ENCODE measurements around the gene ABCC10. TPM values are rescaled to one million over a fixed set of nuclear protein-coding genes. Genes with fewer than 3 reads are reported as not detected.
"Not testable (repeated sequence)": the region's sequence is repeated elsewhere in the genome, so short reads cannot be mapped to it uniquely, and the experiment has no call there.

Gene ABCC10
- total RNA-seq, 4 donors from 2014 or later: 30.3 to 75.2 (median 48.2) TPM

DNA sequence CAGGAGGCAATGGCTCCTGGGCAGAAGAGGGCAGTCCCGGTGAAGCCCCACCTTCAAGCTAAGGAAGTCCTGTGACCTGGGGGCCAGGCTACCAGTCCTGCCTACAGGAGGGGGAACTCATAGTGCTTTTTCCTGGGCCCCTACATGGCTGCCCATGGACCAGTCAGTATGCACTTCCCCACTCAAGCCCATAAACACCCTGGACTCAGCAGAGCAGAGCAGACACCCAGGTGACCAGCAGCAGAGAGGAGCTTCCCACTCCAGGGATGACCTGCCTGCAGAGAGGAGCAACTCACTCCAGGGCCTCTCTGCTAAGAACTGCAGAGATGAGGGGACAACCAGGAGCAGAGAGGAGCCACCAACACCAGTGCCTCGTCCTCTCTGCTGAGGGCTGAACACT is 14.3 kb upstream of the ABCC10 start:
- DNase-seq: no peak
- H3K4me3 ChIP-seq: no peak overlapping the region
- H3K27me3 ChIP-seq: no peaks in the 10 kb centered on the region
- TF ChIP-seq, protein P1, sequence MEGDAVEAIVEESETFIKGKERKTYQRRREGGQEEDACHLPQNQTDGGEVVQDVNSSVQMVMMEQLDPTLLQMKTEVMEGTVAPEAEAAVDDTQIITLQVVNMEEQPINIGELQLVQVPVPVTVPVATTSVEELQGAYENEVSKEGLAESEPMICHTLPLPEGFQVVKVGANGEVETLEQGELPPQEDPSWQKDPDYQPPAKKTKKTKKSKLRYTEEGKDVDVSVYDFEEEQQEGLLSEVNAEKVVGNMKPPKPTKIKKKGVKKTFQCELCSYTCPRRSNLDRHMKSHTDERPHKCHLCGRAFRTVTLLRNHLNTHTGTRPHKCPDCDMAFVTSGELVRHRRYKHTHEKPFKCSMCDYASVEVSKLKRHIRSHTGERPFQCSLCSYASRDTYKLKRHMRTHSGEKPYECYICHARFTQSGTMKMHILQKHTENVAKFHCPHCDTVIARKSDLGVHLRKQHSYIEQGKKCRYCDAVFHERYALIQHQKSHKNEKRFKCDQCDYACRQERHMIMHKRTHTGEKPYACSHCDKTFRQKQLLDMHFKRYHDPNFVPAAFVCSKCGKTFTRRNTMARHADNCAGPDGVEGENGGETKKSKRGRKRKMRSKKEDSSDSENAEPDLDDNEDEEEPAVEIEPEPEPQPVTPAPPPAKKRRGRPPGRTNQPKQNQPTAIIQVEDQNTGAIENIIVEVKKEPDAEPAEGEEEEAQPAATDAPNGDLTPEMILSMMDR (IDR thresholded peaks at IDR 0.05): no peak
- no peak for TF ChIP-seq POLR2A (IDR thresholded peaks at IDR 0.05)
- H3K9me3 ChIP-seq: peaks cover 0 to 4% (median 0%) of the 10 kb centered on the region in 4 donors
- H3K27ac ChIP-seq: no peak overlapping the region
- H3K36me3 ChIP-seq: no peaks in the 10 kb centered on the region
- H3K4me1 ChIP-seq: no peaks in the 10 kb centered on the region

DNA sequence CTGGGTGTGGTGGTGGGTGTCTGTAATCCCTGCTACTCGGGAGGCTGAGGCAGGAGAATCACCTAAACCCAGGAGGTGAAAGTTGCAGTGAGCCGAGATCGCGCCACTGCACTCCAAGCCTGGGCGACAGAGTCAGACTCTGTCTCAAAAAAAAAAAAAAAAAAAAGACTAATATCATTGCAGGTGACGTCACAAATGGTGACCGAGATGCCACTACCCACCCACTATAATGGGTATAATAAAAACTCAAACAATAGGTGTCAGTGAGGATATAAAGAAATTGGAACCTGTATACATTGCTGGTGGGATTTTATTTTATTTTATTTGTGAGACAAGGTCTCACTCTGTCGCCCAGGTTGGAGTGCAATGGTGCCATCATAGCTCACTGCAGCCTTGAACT is 12.1 kb upstream of the ABCC10 start:
- H3K4me3 ChIP-seq, H3K4me1 ChIP-seq, DNase-seq, H3K9me3 ChIP-seq, H3K27ac ChIP-seq, H3K27me3 ChIP-seq, H3K36me3 ChIP-seq: not testable (repeated sequence)

DNA sequence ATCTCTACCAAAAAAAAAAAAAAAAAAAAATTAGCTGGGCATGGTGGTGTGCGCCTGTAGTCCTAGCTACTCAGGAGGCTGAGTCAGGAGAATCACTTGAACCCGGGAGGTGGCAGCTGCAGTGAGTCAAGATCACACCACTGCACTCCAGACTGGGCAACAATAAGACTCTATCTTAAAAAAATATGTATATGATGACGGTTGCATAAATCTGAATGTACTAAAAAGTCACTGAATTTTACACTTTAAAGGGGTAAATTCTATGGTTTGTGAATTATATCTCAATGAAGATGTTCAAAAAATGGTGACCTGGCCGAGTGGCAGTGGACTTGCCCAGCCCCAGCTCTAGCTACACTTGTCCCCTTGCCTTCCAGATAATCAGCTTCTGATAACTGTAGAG is 10.4 kb upstream of the ABCC10 start:
- TF ChIP-seq, protein P1 (IDR thresholded peaks at IDR 0.05): no peak

DNA sequence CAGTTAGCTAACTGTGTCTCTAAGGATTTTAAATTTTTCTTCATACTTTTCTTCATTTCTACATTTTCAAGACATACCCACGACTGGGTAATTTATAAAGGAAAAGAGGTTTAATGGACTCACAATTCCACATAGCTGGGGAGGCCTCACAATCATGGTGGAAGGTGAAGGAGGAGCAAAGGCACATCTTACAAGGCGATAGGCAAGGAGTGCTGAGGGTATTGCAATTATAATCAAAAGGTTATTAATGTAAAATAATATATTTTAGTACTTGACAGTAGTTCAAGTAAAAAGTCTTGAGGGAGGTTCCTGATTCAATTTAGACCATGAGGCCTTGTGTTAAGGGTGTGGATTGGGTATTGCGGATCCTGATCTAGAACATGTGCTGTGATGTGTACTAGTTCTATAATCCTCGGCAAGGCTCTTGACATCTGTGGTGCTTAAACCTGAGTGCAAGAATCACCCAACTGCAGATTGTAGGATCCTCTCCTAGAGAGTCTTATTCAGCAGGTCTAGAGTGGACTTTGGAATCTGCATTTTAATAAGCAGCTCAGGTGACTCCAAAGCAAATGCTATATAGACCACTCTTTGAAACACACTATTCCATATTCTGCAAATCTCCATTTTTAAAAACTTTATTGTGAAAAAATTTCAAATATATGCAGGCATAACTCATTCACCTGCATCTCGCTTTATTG is 7.2 kb upstream of the ABCC10 start:
- H3K36me3 ChIP-seq: no peaks in the 10 kb centered on the region
- no peaks in the 10 kb centered on the region for H3K4me1 ChIP-seq
- H3K27ac ChIP-seq: no peak overlapping the region
- DNase-seq: no peak
- no peaks in the 10 kb centered on the region for H3K27me3 ChIP-seq
- H3K9me3 ChIP-seq: no peaks in the 10 kb centered on the region
- no peak for TF ChIP-seq POLR2A (IDR thresholded peaks at IDR 0.05)
- no peak overlapping the region for H3K4me3 ChIP-seq

More for the DNA sequence above, 10.4 kb upstream of the ABCC10 start:
- Histone ChIP-seq H3K36me3 (no peaks in the 10 kb centered on the region), H3K27ac (no peak overlapping the region), H3K9me3 (peaks cover 0 to 4% (median 0%) of the 10 kb centered on the region in 4 donors), H3K4me1 (no peaks in the 10 kb centered on the region), H3K27me3 (no peaks in the 10 kb centered on the region), H3K4me3 (no peak overlapping the region)
- DNase-seq: no peak

DNA sequence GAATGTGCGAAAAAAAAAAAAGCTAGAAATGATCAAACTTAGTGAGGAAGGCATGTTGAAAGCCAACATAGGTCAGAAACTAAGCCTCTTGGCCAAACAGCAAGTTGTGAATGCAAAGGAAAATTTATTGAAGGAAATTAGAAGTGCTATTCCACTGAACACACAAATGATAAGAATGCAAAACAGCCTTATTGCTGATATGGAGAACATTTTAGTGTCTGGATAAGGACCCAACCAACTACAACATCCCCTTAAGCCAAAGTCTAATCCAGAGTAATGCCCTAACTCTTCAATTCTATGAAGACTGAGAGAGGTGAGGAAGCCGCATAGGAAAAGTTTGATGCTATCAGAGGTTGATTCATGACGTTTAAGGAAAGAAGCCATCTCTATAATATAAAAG is 5.5 kb upstream of the ABCC10 start:
- no peak for DNase-seq
- Histone ChIP-seq H3K27ac (no peak overlapping the region), H3K9me3 (no peaks in the 10 kb centered on the region), H3K4me3 (no peak overlapping the region), H3K27me3 (no peaks in the 10 kb centered on the region), H3K36me3 (no peaks in the 10 kb centered on the region), H3K4me1 (no peaks in the 10 kb centered on the region)
- TF ChIP-seq, protein P1 (IDR thresholded peaks at IDR 0.05): no peak
- TF ChIP-seq POLR2A (IDR thresholded peaks at IDR 0.05): no peak

DNA sequence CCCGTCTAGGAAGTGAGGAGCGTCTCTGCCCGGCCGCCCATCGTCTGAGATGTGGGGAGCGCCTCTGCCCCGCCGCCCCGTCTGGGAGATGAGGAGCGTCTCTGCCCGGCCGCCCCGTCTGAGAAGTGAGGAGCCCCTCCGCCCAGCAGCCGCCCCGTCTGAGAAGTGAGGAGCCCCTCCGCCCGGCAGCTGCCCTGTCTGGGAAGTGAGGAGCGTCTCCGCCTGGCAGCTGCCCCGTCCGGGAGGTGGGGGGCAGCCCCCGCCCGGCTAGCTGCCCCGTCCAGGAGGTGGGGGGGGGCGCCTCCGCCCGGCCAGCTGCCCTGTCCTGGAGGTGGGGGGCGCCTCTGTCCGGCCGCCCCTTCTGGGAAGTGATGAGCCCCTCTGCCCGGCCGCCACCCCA is 2.3 kb upstream of the ABCC10 start:
- not testable (repeated sequence) for DNase-seq, H3K36me3 ChIP-seq, H3K4me3 ChIP-seq, H3K27ac ChIP-seq, H3K27me3 ChIP-seq, H3K9me3 ChIP-seq
- H3K4me1 ChIP-seq: peaks cover 0 to 18% (median 9%) of the 10 kb centered on the region in 4 donors

DNA sequence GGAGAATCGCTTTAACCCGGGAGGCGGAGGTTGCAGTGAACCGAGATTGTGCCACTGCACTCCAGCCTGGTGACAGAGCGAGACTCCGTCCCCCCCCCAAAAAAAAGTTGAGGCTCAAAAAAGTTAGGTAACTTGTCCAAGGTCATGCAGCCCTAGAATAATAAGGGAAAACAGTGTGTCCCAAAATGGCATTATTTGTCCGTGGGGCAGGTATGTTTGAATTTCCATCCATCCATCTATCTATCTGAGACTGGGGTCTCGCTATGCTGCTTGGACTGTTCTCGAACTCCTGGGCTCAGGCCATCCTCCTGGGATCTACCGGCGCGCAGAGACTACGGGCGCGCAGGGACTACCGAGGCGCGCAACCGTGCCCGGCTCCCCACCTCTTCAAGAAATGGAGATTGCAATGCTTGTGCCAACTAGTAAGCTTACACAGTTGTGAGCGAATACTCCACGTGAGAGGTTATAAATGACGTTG is 374 bp upstream of the ABCC10 start:
- peaks cover 0 to 18% (median 9%) of the 10 kb centered on the region in 4 donors for H3K4me1 ChIP-seq
- peak overlapping the region; percentile 69 to 96 (median 90) for H3K27ac ChIP-seq
- H3K9me3 ChIP-seq: no peaks in the 10 kb centered on the region
- peak in 1 of 2 donors; percentile 18 for TF ChIP-seq POLR2A (IDR thresholded peaks at IDR 0.05)
- TF ChIP-seq, protein P1 (IDR thresholded peaks at IDR 0.05): no peak
- peak overlapping the region; percentile 61 to 95 (median 87) for H3K4me3 ChIP-seq
- H3K36me3 ChIP-seq: peaks cover 0 to 7% (median 0%) of the 10 kb centered on the region in 3 donors
- no peak for DNase-seq
- no peaks in the 10 kb centered on the region for H3K27me3 ChIP-seq

All from Peyer's patch (tissue), 4 donors.